Esophagus muscularis mucosa (tissue), 4 donors: ENCODE measurements around the gene RNF213. TPM values are rescaled to one million over a fixed set of nuclear protein-coding genes. Genes with fewer than 3 reads are reported as not detected.

Source experiments
- DNase-seq: peaks from one replicate; pipeline ENCODE4 v3.0.0-alpha.2; 2017; ENCODE audit errors: extremely low spot score
- H3K27ac ChIP-seq, 4 donors: fragments of 200-600 bp; sonication (generic); replicated peaks in 1 of 4; 1 replicate in 3 of 4; 2 replicates in 1 of 4; pipeline ENCODE4 v1.5.1; 2016 to 2019; ENCODE audit warnings: mild to moderate bottlenecking in 1 of 4
- H3K27me3 ChIP-seq, 4 donors: fragments of 200-600 bp; sonication (generic); one replicate each; pipeline versions ENCODE4 v1.5.1 to v1.6.0; 2016 to 2019
- H3K36me3 ChIP-seq, 4 donors: fragments of 200-600 bp; sonication (generic); one replicate each; pipeline ENCODE4 v1.5.1; 2016 to 2019
- H3K4me1 ChIP-seq, 4 donors: fragments of 200-600 bp; sonication (generic); one replicate each; pipeline ENCODE4 v1.5.1; 2016 to 2019
- H3K4me3 ChIP-seq, 4 donors: fragments of 200-600 bp; sonication (generic); 1 replicate in 2 of 4; 2 replicates in 2 of 4; pipeline ENCODE4 v1.5.1; 2016 to 2019; ENCODE audit warnings: mild to moderate bottlenecking in 4 of 4, moderate library complexity in 1 of 4
- H3K9me3 ChIP-seq, 4 donors: fragments of 200-600 bp; sonication (generic); 1 replicate in 3 of 4; 2 replicates in 1 of 4; pipeline ENCODE4 v1.5.1; 2016 to 2019
- EP300 ChIP-seq: sonication (generic); formaldehyde crosslinking; IDR thresholded peaks from one replicate; pipeline ENCODE4 v1.6.1; 2017; ENCODE audit warnings: antibody characterized with exemption
- POLR2A ChIP-seq: fragments of 450-650 bp; IDR thresholded peaks from one replicate; pipeline ENCODE4 v1.6.1; 2017; ENCODE audit warnings: antibody characterized with exemption, moderate library complexity, mild to moderate bottlenecking, low read depth
- POLR2AphosphoS5 ChIP-seq, 2 donors: sonication (generic); formaldehyde crosslinking; IDR thresholded peaks; one replicate each; pipeline ENCODE4 v1.6.1; 2017; ENCODE audit warnings: antibody characterized with exemption in 2 of 2
- WGBS: methylation state at CpG from one replicate; pipeline ENCODE4 v1.1.5; 2018; 5-methylcytosine and 5-hydroxymethylcytosine counted together
- intact Hi-C: fragments of 100-400 bp; cut with DNase I; formaldehyde crosslinking; loops from one replicate; pipeline ENCODE4 v1.15.1; 2023
- total RNA-seq, 4 donors: library from RNA; depleted of rRNA; stranded (reverse); fragments of >200 nt; gene quantifications; one replicate each; pipeline versions ENCODE4 v1.1.0 to v1.2.1, GENCODE V29; 2016
- TF ChIP-seq, protein P1 (sequence below), 3 experiments: fragments of 200-600 bp in 2 of 3; fragments of 450-650 bp in 1 of 3; sonication (generic) in 2 of 3; IDR thresholded peaks; one replicate each; pipeline ENCODE4 v1.5.1; 2017 to 2019; ENCODE audit warnings: antibody characterized with exemption in 3 of 3, mild to moderate bottlenecking in 2 of 3, moderate library complexity in 1 of 3

Gene RNF213
- total RNA-seq, 4 donors from 2014 or later = 55.8 to 85.7 (median 75.9) TPM

DNA sequence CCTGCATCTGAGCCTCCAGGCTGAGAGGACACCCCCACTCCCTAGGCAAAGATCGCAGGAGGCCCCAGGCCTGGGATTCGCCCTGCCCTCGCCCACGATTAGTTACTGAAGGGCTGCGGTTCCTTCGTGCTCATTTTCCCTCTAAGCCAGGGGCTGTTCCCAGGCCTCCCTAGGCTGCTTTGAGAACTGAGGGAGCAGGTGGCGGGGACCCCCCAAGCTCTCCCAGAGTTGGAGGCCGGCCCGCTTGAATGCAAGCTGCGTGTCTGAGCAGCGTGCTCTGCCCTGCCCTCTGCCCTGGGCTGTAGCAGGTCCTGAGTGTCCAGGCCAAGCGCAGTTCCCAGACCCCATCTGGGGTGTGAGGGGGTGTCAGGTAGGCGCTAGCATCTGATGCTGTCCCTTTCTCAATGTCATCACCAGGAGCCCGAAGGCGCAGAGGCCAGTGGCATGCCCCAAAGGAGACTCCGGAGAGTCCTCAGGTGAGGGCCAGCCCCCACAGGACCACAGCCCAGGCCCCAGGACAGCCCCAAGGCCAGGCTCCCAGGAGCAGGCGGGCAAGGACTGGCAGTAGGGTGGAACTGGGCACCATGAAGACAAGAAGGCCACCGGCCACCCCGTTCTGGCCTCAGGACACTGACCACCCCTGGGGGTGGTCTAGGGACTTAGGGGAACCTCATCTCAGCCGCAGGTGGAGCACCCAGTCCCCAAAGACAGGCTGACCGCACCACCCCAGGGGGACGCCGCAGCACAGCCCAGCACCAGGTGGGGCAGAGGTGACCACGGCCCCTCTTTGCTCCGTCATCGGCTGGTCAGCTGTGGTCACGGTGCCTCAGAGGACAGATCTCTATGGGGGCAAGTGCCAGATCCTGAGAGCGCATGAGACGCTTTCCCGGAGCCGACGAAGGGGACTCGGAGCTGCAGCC lies 169.0 kb downstream of the RNF213 start:
- TF ChIP-seq POLR2A (no peak), POLR2AphosphoS5 (IDR thresholded peaks at IDR 0.05) (no peak), EP300 (no peak)
- TF ChIP-seq, protein P1, sequence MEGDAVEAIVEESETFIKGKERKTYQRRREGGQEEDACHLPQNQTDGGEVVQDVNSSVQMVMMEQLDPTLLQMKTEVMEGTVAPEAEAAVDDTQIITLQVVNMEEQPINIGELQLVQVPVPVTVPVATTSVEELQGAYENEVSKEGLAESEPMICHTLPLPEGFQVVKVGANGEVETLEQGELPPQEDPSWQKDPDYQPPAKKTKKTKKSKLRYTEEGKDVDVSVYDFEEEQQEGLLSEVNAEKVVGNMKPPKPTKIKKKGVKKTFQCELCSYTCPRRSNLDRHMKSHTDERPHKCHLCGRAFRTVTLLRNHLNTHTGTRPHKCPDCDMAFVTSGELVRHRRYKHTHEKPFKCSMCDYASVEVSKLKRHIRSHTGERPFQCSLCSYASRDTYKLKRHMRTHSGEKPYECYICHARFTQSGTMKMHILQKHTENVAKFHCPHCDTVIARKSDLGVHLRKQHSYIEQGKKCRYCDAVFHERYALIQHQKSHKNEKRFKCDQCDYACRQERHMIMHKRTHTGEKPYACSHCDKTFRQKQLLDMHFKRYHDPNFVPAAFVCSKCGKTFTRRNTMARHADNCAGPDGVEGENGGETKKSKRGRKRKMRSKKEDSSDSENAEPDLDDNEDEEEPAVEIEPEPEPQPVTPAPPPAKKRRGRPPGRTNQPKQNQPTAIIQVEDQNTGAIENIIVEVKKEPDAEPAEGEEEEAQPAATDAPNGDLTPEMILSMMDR (IDR thresholded peaks at IDR 0.05) = no peak
- Histone ChIP-seq H3K27me3 (no peaks in the 10 kb centered on the region), H3K4me1 (peaks cover 0 to 11% (median 9%) of the 10 kb centered on the region in 4 donors), H3K4me3 (no peak overlapping the region), H3K9me3 (no peaks in the 10 kb centered on the region), H3K36me3 (peaks cover 3 to 43% (median 23%) of the 10 kb centered on the region in 4 donors), H3K27ac (no peak overlapping the region)
- no peak for DNase-seq
- intact Hi-C loops = loop anchor here (5.0 to 10.0 kb wide), 2 partner anchors 435 to 553 kb away; no protein-coding TSS in a partner anchor
- WGBS = 91% methylated on average over 26 of the region's 33 CpGs

DNA sequence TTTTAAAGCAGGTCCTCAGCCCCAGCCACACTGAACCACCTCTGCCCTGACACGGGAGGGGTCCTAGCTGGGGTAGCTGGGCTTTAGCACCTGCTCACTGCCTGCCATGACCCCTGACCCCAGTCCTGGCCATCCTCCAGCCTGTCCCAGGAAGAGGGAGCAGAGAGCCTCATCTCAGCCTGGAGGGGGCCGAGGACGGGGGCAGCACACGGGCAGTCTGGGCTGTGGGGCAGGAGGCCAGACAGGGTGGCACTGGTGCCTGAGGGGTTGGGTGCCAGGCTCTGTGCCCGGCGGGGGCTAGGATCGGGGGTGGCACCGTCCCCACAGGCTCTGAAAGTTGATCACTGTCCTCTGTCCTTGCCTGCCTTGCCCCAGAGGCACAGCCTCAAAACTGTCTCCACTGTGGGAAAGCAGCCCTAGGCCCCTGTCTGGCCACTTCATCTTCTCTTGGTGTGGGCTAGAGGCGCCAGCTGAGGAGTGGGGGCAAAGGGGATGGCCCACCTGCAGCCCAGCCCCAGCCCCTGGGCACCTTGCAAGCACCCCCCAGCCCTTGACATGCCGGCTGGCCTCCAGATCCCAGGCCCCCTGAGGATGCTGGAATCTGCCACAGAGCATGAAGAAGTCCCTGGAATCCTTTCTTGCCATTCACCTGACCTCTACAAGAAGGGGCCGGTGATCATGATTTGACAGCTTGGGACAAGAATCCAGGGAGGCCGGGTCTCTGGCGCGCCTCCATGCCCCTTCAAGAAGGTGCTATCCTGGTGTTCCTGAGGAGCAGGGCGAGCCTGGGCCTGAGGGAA lies 170.0 kb downstream of the RNF213 start:
- DNase-seq = no peak
- Histone ChIP-seq H3K9me3 (no peaks in the 10 kb centered on the region), H3K36me3 (peaks cover 3 to 43% (median 23%) of the 10 kb centered on the region in 4 donors), H3K4me1 (peaks cover 0 to 11% (median 9%) of the 10 kb centered on the region in 4 donors), H3K4me3 (no peak overlapping the region), H3K27ac (no peak overlapping the region), H3K27me3 (no peaks in the 10 kb centered on the region)
- no peak for TF ChIP-seq POLR2AphosphoS5 (IDR thresholded peaks at IDR 0.05)
- TF ChIP-seq POLR2A = no peak
- TF ChIP-seq EP300 = no peak
- TF ChIP-seq, protein P1 (IDR thresholded peaks at IDR 0.05) = no peak
- intact Hi-C loops = no loop called here
- 89% methylated on average over 9 of the region's 15 CpGs for WGBS

DNA sequence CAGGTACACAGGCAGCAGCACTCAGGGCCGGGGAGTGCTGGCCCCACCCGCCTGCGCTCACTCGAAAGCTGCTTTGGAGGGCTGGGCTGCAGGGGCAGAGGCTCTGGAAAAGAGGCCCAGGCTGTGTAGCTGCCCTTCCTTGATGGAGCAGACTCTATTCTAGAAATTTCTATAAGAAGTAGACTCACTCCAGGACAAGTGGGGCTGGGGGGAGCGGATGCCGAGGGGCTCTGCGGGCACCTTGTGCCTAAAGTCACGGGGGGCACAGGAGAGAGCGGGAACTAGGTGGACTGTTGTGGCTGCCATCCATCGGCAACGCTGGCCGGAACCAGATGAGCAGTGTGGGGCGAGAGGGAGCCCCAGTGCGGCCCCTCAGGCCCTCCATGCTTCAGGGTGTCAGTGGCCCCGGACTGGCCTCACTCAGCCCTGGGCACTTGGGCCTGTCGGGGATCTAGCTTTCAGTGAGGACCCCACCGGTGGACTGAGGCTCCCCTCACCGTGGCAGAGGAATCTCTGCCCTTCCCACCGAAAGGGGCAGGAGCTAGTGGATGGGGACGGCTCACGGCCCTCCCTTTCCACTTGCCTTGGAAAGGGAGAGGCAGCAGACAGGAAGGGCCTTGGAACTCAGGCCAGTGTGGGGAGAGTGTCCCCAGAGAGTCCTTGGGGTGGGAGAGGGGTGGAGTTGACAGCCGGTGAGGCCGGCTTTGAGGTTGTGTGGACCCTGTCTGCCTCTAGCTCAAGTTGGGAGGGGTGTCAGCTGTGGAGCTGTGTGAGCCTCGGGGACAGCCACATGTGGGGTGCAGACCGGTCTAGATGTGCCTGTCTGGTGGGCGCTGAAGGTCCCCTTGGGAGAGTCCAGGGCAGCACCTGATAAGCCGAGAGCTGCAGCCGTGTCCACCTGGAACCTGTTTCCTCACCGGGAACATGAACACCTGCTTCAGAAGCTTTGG lies 170.9 kb downstream of the RNF213 start:
- no peak for DNase-seq
- no peak for TF ChIP-seq EP300
- no peak for TF ChIP-seq POLR2AphosphoS5 (IDR thresholded peaks at IDR 0.05)
- TF ChIP-seq, protein P1 (IDR thresholded peaks at IDR 0.05) = no peak
- no peak for TF ChIP-seq POLR2A
- WGBS = 91% methylated on average over 15 of the region's 29 CpGs
- intact Hi-C loops = no loop called here
- Histone ChIP-seq H3K4me1 (peaks cover 0 to 11% (median 8%) of the 10 kb centered on the region in 4 donors), H3K27me3 (no peaks in the 10 kb centered on the region), H3K9me3 (no peaks in the 10 kb centered on the region), H3K27ac (no peak overlapping the region), H3K4me3 (no peak overlapping the region), H3K36me3 (peaks cover 3 to 43% (median 23%) of the 10 kb centered on the region in 4 donors)

DNA sequence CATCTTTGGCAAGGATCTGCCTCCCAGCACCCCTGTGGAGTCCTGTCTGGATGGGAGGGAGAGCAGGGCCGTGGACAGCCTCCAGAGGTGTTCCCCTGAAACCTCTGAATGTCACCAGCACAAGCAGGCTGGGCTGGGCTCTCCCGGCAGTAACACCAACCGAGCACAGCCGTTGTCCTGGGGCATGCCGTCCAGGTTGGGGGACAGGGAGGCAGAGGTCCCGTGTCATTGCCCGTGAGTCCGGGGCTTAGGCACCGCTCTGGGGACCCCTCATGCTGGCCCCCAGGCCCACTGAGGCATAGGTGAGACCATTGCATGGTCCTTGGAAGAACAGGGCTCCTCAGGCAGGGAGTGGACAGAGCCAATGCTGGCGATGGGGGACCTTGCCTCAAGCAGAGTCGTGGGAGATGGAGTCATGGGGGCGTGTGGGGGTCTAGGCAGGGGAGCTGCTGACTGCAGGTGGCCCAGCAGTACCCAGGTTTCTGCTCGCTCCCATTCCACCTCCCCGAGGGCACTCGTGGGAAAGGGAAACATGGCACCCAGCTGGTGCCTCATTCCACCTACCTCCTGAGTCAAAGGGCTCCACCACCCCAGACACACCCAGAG lies 171.8 kb downstream of the RNF213 start:
- Histone ChIP-seq H3K9me3 (no peaks in the 10 kb centered on the region), H3K36me3 (peaks cover 6 to 48% (median 23%) of the 10 kb centered on the region in 4 donors), H3K4me1 (peaks cover 0 to 1% (median 0%) of the 10 kb centered on the region in 4 donors), H3K27me3 (no peaks in the 10 kb centered on the region), H3K4me3 (no peak overlapping the region), H3K27ac (no peak overlapping the region)
- intact Hi-C loops = no loop called here
- DNase-seq = no peak
- TF ChIP-seq, protein P1 (IDR thresholded peaks at IDR 0.05) = no peak
- 93% methylated on average over 5 of the region's 15 CpGs for WGBS
